ENCODE results near the gene RCAN3.

GRCh38 chr1:24504560-24504959 lies 1.9 kb downstream of the RCAN3 start:
- no peak for TF ChIP-seq CTCF (IDR thresholded peaks at IDR 0.05)
- no peak for TF ChIP-seq POLR2A (IDR thresholded peaks at IDR 0.05)

Measured in sigmoid colon (tissue), 3 donors.